ENCODE data around the gene GPR107. TPM values are rescaled to one million over a fixed set of nuclear protein-coding genes. Genes with fewer than 3 reads are reported as not detected.

Gene GPR107
- polyA plus RNA-seq, 4 donors = 2.7 to 37.1 (median 12.8) TPM

GRCh38 chr9:130111786-130112537 lies 58.3 kb downstream of the GPR107 start:
- DNase-seq = no peak
- H3K4me1 ChIP-seq (ENCODE audit: control insufficient read depth in 3 of 3, insufficient read depth in 2 of 3, low read depth in 1 of 3, low read length in 2 of 3) = no peaks in the 10 kb centered on the region
- peak overlapping the region in 1 of 3 donors; percentile 8 for H3K27ac ChIP-seq (ENCODE audit: low read depth in 1 of 3, low read length in 2 of 3)
- no peaks in the 10 kb centered on the region for H3K27me3 ChIP-seq (ENCODE audit: control insufficient read depth in 3 of 3, insufficient read depth in 3 of 3, low read length in 3 of 3)
- no peak for FAIRE-seq
- no peak overlapping the region for H3K4me3 ChIP-seq (ENCODE audit: low read depth in 1 of 3, low read length in 3 of 3)
- peaks cover 0 to 55% (median 13%) of the 10 kb centered on the region in 3 donors for H3K36me3 ChIP-seq (ENCODE audit: control insufficient read depth in 3 of 3, insufficient read depth in 2 of 3, low read depth in 1 of 3, low read length in 3 of 3)
- no peaks in the 10 kb centered on the region for H3K9me3 ChIP-seq (ENCODE audit: control insufficient read depth in 2 of 2, insufficient read depth in 1 of 2, low read depth in 1 of 2, low read length in 1 of 2)
- 91 to 94% (median 94%) methylated on average over 30 of the region's 30 CpGs for WGBS, 3 donors

DNA sequence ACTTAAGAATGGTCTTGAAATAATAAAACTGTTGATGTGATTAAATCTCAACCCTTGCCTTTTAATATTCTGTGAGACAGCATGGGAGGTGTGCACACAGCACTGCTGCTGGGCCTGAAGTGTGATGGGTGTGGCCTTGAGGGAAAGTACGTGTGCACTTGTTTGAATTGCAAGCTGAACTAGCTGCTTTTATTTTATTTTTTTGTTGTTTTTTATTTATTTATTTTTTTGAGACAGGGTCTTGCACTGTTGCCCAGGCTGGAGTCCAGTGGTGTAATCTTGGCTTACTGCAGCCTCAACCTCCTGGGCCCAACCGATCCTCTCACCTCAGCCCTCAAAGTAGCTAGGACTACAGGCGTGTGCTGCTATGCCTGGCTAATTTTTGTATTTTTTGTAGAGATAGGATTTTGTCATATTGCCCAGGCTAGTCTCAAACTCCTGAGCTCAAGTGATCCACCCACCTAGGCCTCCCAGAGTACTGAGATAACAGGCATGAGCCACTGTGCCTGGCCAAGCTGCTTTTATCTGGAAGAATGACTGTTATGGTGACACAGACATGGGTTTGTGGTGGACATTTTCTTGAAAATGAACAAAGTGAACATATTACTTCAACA lies 58.9 kb downstream of the GPR107 start:
- Histone ChIP-seq H3K4me1 (ENCODE audit: control insufficient read depth in 3 of 3, insufficient read depth in 2 of 3, low read depth in 1 of 3, low read length in 2 of 3) (no peaks in the 10 kb centered on the region), H3K27me3 (ENCODE audit: control insufficient read depth in 3 of 3, insufficient read depth in 3 of 3, low read length in 3 of 3) (no peaks in the 10 kb centered on the region), H3K9me3 (ENCODE audit: control insufficient read depth in 2 of 2, insufficient read depth in 1 of 2, low read depth in 1 of 2, low read length in 1 of 2) (no peaks in the 10 kb centered on the region), H3K27ac (ENCODE audit: low read depth in 1 of 3, low read length in 2 of 3) (peak overlapping the region in 1 of 3 donors; percentile 8), H3K36me3 (ENCODE audit: control insufficient read depth in 3 of 3, insufficient read depth in 2 of 3, low read depth in 1 of 3, low read length in 3 of 3) (peaks cover 0 to 54% (median 13%) of the 10 kb centered on the region in 3 donors), H3K4me3 (ENCODE audit: low read depth in 1 of 3, low read length in 3 of 3) (no peak overlapping the region)
- 86 to 89% (median 88%) methylated on average over 3 of the region's 3 CpGs for WGBS, 3 donors
- FAIRE-seq (no peak), DNase-seq (no peak)

- peaks cover 0 to 62% (median 7%) of the 10 kb centered on the region in 3 donors for H3K36me3 ChIP-seq (ENCODE audit: control insufficient read depth in 3 of 3, insufficient read depth in 2 of 3, low read depth in 1 of 3, low read length in 3 of 3)
- no peaks in the 10 kb centered on the region for H3K9me3 ChIP-seq (ENCODE audit: control insufficient read depth in 2 of 2, insufficient read depth in 1 of 2, low read depth in 1 of 2, low read length in 1 of 2)
- FAIRE-seq = no peak
- no peak overlapping the region for H3K4me3 ChIP-seq (ENCODE audit: low read depth in 1 of 3, low read length in 3 of 3)
- H3K27ac ChIP-seq (ENCODE audit: low read depth in 1 of 3, low read length in 2 of 3) = no peak overlapping the region
- no peaks in the 10 kb centered on the region for H3K4me1 ChIP-seq (ENCODE audit: control insufficient read depth in 3 of 3, insufficient read depth in 2 of 3, low read depth in 1 of 3, low read length in 2 of 3)
- no peaks in the 10 kb centered on the region for H3K27me3 ChIP-seq (ENCODE audit: control insufficient read depth in 3 of 3, insufficient read depth in 3 of 3, low read length in 3 of 3)
- DNase-seq = no peak
Observed at GRCh38 chr9:130114741-130115140, 61.0 kb downstream of the GPR107 start.

DNA sequence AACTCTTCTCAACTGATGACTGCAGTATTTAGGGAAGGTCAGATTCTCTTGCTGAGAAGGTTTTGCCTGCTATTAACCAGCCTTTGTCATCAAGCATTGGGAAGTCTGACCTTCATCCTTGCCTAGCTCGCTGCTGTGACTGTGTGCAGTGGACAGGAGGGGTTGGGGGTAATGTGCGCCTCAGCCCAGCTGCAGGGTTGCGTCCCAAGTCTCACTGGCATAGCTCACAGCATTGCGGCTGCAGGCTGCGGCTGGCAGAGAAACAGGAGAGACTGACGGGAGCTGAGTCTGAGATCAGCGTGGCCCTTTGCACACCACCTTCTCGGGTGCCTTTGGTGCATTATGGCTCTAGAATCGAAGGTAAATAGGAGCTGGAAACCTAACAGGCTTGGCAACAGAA lies 62.6 kb downstream of the GPR107 start:
- Histone ChIP-seq H3K9me3 (ENCODE audit: control insufficient read depth in 2 of 2, insufficient read depth in 1 of 2, low read depth in 1 of 2, low read length in 1 of 2) (no peaks in the 10 kb centered on the region), H3K27ac (ENCODE audit: low read depth in 1 of 3, low read length in 2 of 3) (no peak overlapping the region), H3K36me3 (ENCODE audit: control insufficient read depth in 3 of 3, insufficient read depth in 2 of 3, low read depth in 1 of 3, low read length in 3 of 3) (peaks cover 2 to 62% (median 3%) of the 10 kb centered on the region in 3 donors), H3K27me3 (ENCODE audit: control insufficient read depth in 3 of 3, insufficient read depth in 3 of 3, low read length in 3 of 3) (no peaks in the 10 kb centered on the region), H3K4me1 (ENCODE audit: control insufficient read depth in 3 of 3, insufficient read depth in 2 of 3, low read depth in 1 of 3, low read length in 2 of 3) (no peaks in the 10 kb centered on the region), H3K4me3 (ENCODE audit: low read depth in 1 of 3, low read length in 3 of 3) (no peak overlapping the region)
- 91 to 96% (median 94%) methylated on average over 9 of the region's 9 CpGs for WGBS, 3 donors
- FAIRE-seq (no peak), DNase-seq (no peak)

- peak overlapping the region in 1 of 3 donors; percentile 6 for H3K27ac ChIP-seq (ENCODE audit: low read depth in 1 of 3, low read length in 2 of 3)
- no peaks in the 10 kb centered on the region for H3K27me3 ChIP-seq (ENCODE audit: control insufficient read depth in 3 of 3, insufficient read depth in 3 of 3, low read length in 3 of 3)
- H3K4me1 ChIP-seq (ENCODE audit: control insufficient read depth in 3 of 3, insufficient read depth in 2 of 3, low read depth in 1 of 3, low read length in 2 of 3) = no peaks in the 10 kb centered on the region
- whole genome bisulfite sequencing, 3 donors = 95 to 97% (median 95%) methylated on average over 9 of the region's 9 CpGs
- DNase-seq = no peak
- FAIRE-seq = no peak
- H3K36me3 ChIP-seq (ENCODE audit: control insufficient read depth in 3 of 3, insufficient read depth in 2 of 3, low read depth in 1 of 3, low read length in 3 of 3) = peaks cover 3 to 59% (median 4%) of the 10 kb centered on the region in 3 donors
- H3K9me3 ChIP-seq (ENCODE audit: control insufficient read depth in 2 of 2, insufficient read depth in 1 of 2, low read depth in 1 of 2, low read length in 1 of 2) = no peaks in the 10 kb centered on the region
- no peak overlapping the region for H3K4me3 ChIP-seq (ENCODE audit: low read depth in 1 of 3, low read length in 3 of 3)
Observed at GRCh38 chr9:130117376-130117775, 63.7 kb downstream of the GPR107 start.

DNA sequence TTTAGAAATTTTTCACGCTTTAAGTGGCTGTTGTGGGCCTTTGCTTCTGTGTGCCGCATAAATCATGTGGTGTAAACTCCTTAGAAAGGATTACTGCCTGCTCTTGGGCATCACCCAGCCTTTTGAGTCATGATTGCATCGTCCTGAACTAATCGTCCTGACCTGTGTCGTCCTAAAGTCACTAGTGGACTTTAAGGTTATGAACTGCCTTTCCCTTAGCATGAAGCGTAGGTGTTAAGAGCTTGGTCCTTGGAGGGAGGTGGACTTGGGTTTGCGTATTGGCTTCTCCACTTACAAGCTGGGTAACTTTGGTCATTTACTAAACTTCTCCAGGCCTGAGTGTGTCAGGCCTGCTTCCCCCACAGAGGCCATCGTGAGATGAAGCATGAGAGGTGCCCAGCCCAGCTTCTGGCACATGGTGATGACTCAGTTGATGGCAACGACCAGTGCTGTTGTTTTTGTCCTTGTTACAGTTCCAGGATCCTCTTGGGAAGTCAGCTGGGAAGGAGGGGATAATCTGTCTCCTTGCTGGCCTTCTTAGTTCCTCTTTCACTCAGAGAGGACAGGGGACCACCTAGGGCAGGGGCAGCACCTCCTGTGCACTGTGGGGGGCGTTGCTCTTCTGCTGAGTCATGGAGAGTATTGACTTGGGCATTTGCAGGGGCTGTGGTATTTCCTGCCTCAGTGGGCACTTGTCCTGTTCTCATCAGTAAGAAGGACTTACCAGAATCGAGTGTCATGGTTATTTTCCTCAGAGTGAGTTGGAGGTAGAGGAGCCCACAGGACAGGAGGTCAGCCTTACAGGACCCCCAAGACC lies 64.3 kb downstream of the GPR107 start:
- WGBS, 3 donors = 71 to 79% (median 76%) methylated on average over 11 of the region's 11 CpGs
- Histone ChIP-seq H3K4me1 (ENCODE audit: control insufficient read depth in 3 of 3, insufficient read depth in 2 of 3, low read depth in 1 of 3, low read length in 2 of 3) (no peaks in the 10 kb centered on the region), H3K9me3 (ENCODE audit: control insufficient read depth in 2 of 2, insufficient read depth in 1 of 2, low read depth in 1 of 2, low read length in 1 of 2) (no peaks in the 10 kb centered on the region), H3K27me3 (ENCODE audit: control insufficient read depth in 3 of 3, insufficient read depth in 3 of 3, low read length in 3 of 3) (no peaks in the 10 kb centered on the region), H3K27ac (ENCODE audit: low read depth in 1 of 3, low read length in 2 of 3) (peak overlapping the region in 1 of 3 donors; percentile 6), H3K36me3 (ENCODE audit: control insufficient read depth in 3 of 3, insufficient read depth in 2 of 3, low read depth in 1 of 3, low read length in 3 of 3) (peaks cover 3 to 60% (median 5%) of the 10 kb centered on the region in 3 donors), H3K4me3 (ENCODE audit: low read depth in 1 of 3, low read length in 3 of 3) (no peak overlapping the region)
- FAIRE-seq (no peak), DNase-seq (no peak)

DNA sequence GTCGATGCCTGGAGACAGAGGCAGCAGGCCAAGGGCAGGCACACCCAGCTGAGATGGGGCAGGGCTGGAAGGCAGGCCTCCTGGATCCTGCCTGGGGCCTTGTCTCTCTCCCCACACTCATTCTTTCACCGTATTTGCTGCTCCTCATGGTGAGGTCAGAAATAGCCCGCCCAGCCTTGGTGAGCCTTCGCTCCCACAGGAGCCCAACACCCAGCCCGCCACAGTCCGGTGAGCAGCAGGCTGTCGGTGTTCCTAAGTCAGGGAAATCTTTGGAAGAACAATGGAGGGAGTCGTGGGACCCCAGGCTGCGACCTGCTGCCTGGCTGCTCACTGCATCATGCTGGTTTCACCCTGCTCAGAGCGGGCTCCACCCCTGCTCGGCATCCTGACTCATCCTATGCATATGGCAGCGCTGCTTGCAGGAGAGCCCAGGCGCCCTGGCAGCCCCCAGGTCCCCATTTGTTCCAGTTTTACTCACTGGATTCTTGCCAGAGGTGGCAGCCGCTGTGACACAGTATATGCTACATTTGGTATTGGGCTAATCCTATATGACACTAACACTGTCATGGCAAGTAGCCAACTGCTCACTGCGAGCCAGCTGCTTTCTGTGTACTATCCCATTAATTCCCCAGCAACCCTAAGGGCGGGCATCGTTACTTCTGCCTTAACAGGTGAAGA lies 65.3 kb downstream of the GPR107 start:
- H3K36me3 ChIP-seq (ENCODE audit: control insufficient read depth in 3 of 3, insufficient read depth in 2 of 3, low read depth in 1 of 3, low read length in 3 of 3) = peaks cover 3 to 63% (median 6%) of the 10 kb centered on the region in 3 donors
- no peaks in the 10 kb centered on the region for H3K27me3 ChIP-seq (ENCODE audit: control insufficient read depth in 3 of 3, insufficient read depth in 3 of 3, low read length in 3 of 3)
- no peaks in the 10 kb centered on the region for H3K9me3 ChIP-seq (ENCODE audit: control insufficient read depth in 2 of 2, insufficient read depth in 1 of 2, low read depth in 1 of 2, low read length in 1 of 2)
- WGBS, 3 donors = 84 to 88% (median 84%) methylated on average over 15 to 17 of the region's 17 CpGs
- FAIRE-seq (no peak), DNase-seq (peak in 1 of 2 donors; percentile 31)
- H3K27ac ChIP-seq (ENCODE audit: low read depth in 1 of 3, low read length in 2 of 3) = no peak overlapping the region
- no peaks in the 10 kb centered on the region for H3K4me1 ChIP-seq (ENCODE audit: control insufficient read depth in 3 of 3, insufficient read depth in 2 of 3, low read depth in 1 of 3, low read length in 2 of 3)
- no peak overlapping the region for H3K4me3 ChIP-seq (ENCODE audit: low read depth in 1 of 3, low read length in 3 of 3)
